Endodermal cell (in vitro differentiated cells): ENCODE measurements around the gene RPS5. TPM values are rescaled to one million over a fixed set of nuclear protein-coding genes. Genes with fewer than 3 reads are reported as not detected.

Source experiments
- DNase-seq: peaks from one replicate; pipeline ENCODE4 v3.0.0-alpha.2; 2017
- H3K27ac ChIP-seq: 2 replicates; pipeline ENCODE4 v1.5.1; 2013; ENCODE audit warnings: mild to moderate bottlenecking, low read depth, low read length, moderate library complexity
- H3K27me3 ChIP-seq: 2 replicates; pipeline ENCODE4 v1.6.1; 2013; ENCODE audit warnings: mild to moderate bottlenecking, low read length, moderate library complexity; ENCODE audit not compliant: insufficient read depth, control insufficient read depth, poor library complexity, severe bottlenecking
- H3K36me3 ChIP-seq: 2 replicates; pipeline ENCODE4 v1.7.0; 2013; ENCODE audit warnings: mild to moderate bottlenecking, low read length, moderate library complexity; ENCODE audit not compliant: control insufficient read depth, insufficient read depth
- H3K4me1 ChIP-seq: one replicate; pipeline ENCODE4 v1.7.0; 2013; ENCODE audit warnings: low read length; ENCODE audit not compliant: control insufficient read depth, insufficient read depth
- H3K4me3 ChIP-seq: 2 replicates; pipeline ENCODE4 v1.5.1; 2013; ENCODE audit warnings: mild to moderate bottlenecking, low read length, moderate library complexity
- H3K9ac ChIP-seq: 2 replicates; pipeline ENCODE4 v1.6.1; 2013; ENCODE audit warnings: mild to moderate bottlenecking, low read length, moderate library complexity; ENCODE audit not compliant: poor library complexity, severe bottlenecking; ENCODE audit errors: extremely low read depth
- H3K9me3 ChIP-seq: 2 replicates; pipeline ENCODE4 v1.6.1; 2013; ENCODE audit warnings: mild to moderate bottlenecking, low read length, moderate library complexity; ENCODE audit not compliant: control insufficient read depth
- H3K27ac Mint-ChIP-seq: 2 replicates; pipeline ENCODE4 v1.8.0; 2020; ENCODE audit warnings: mixed read lengths
- H3K27me3 Mint-ChIP-seq: 2 replicates; pipeline ENCODE4 v1.8.0; 2021; ENCODE audit warnings: mild to moderate bottlenecking, mixed read lengths; ENCODE audit not compliant: insufficient read depth
- H3K36me3 Mint-ChIP-seq: 2 replicates; pipeline ENCODE4 v1.8.0; 2020; ENCODE audit warnings: low read depth, mixed read lengths
- H3K4me1 Mint-ChIP-seq: 2 replicates; pipeline ENCODE4 v1.8.0; 2020; ENCODE audit warnings: mixed read lengths
- H3K4me3 Mint-ChIP-seq: 2 replicates; pipeline ENCODE4 v1.8.0; 2020; ENCODE audit warnings: mild to moderate bottlenecking, moderate library complexity, mixed read lengths
- H3K9me3 Mint-ChIP-seq: 2 replicates; pipeline ENCODE4 v1.8.0; 2020; ENCODE audit warnings: mild to moderate bottlenecking, mixed read lengths
- CTCF ChIP-seq: fragments of 200-600 bp; sonication (generic); conservative IDR thresholded peaks from 2 replicates; pipeline ENCODE4 v1.5.0; 2021; ENCODE audit warnings: antibody characterized with exemption, mild to moderate bottlenecking
- WGBS, 2 experiments: methylation state at CpG; one replicate each; pipeline versions ENCODE4 v1.1.5 to v1.1.7; 2013; ENCODE audit warnings: missing lambda C conversion rate in 2 of 2, mixed read lengths in 1 of 2; ENCODE audit not compliant: insufficient coverage in 1 of 2, insufficient read length in 1 of 2; 5-methylcytosine and 5-hydroxymethylcytosine counted together
- total RNA-seq, 2 donors: library from RNA; stranded (reverse); fragmentation: NEBNext Ultra II Directional in 1 of 2; extraction: Animal tissue kit (Norgen Biotek cat#: 25700) in 1 of 2; gene quantifications; 2 replicates in 1 of 2; 3 replicates in 1 of 2; pipeline ENCODE4 v1.2.1, GENCODE V29; 2021

RPS5 gene
- total RNA-seq, 2 donors from 2014 or later = 896 to 1,039 TPM

- Mint-ChIP-seq H3K9me3 (no peaks in the 10 kb centered on the region), H3K27ac (peak overlapping the region; percentile 94), H3K4me1 (peaks cover 13% of the 10 kb centered on the region), H3K36me3 (no peaks in the 10 kb centered on the region), H3K27me3 (no peaks in the 10 kb centered on the region), H3K4me3 (peak overlapping the region; percentile 67)
- H3K9ac ChIP-seq = peak overlapping the region; percentile 82
- H3K4me3 ChIP-seq = peak overlapping the region; percentile 93
- no peak for TF ChIP-seq CTCF
- 33 to 43% methylated on average over 14 to 25 of the region's 26 CpGs for WGBS, 2 experiments
- DNase-seq = peak; percentile 42
- no peaks in the 10 kb centered on the region for H3K9me3 ChIP-seq
- peaks cover 5% of the 10 kb centered on the region for H3K4me1 ChIP-seq
- H3K27me3 ChIP-seq = no peaks in the 10 kb centered on the region
- no peak overlapping the region for H3K27ac ChIP-seq
- H3K36me3 ChIP-seq = no peaks in the 10 kb centered on the region
These were observed 5.4 kb upstream of the RPS5 start for GRCh38 chr19:58381460-58382212.

- 88 to 92% methylated on average over 5 to 6 of the region's 6 CpGs for WGBS, 2 experiments
- Mint-ChIP-seq H3K4me3 (peak overlapping the region; percentile 67), H3K27ac (no peak overlapping the region)
These were observed 4.0 kb upstream of the RPS5 start for GRCh38 chr19:58382997-58383603.

GRCh38 chr19:58385313-58385890, 1.7 kb upstream of the RPS5 start:
- H3K27me3 Mint-ChIP-seq = no peaks in the 10 kb centered on the region
- peaks cover 22% of the 10 kb centered on the region for H3K36me3 ChIP-seq
- H3K9ac ChIP-seq = peak overlapping the region; percentile 91
- WGBS, 2 experiments = 92 to 94% methylated on average over 8 to 9 of the region's 9 CpGs
- H3K9me3 ChIP-seq = no peaks in the 10 kb centered on the region
- H3K36me3 Mint-ChIP-seq = peaks cover 18% of the 10 kb centered on the region
- peak overlapping the region; percentile 96 for H3K4me3 Mint-ChIP-seq
- H3K27ac ChIP-seq = no peak overlapping the region
- no peaks in the 10 kb centered on the region for H3K27me3 ChIP-seq
- peaks cover 18% of the 10 kb centered on the region for H3K4me1 Mint-ChIP-seq
- TF ChIP-seq CTCF = no peak
- peak overlapping the region; percentile 99 for H3K4me3 ChIP-seq
- H3K4me1 ChIP-seq = peaks cover 13% of the 10 kb centered on the region
- H3K27ac Mint-ChIP-seq = peak overlapping the region; percentile 97
- no peaks in the 10 kb centered on the region for H3K9me3 Mint-ChIP-seq
- peak; percentile 37 for DNase-seq

More at GRCh38 chr19:58382997-58383603, 4.0 kb upstream of the RPS5 start:
- DNase-seq = peak; percentile 31
- Histone ChIP-seq H3K27me3 (no peaks in the 10 kb centered on the region), H3K27ac (no peak overlapping the region), H3K4me1 (peaks cover 11% of the 10 kb centered on the region), H3K4me3 (no peak overlapping the region), H3K9me3 (no peaks in the 10 kb centered on the region), H3K36me3 (peaks cover 2% of the 10 kb centered on the region), H3K9ac (no peak overlapping the region)
- H3K27me3 Mint-ChIP-seq = no peaks in the 10 kb centered on the region
- H3K4me1 Mint-ChIP-seq = peaks cover 18% of the 10 kb centered on the region
- TF ChIP-seq CTCF = no peak
- no peaks in the 10 kb centered on the region for H3K9me3 Mint-ChIP-seq
- peaks cover 4% of the 10 kb centered on the region for H3K36me3 Mint-ChIP-seq
